Dermis microvascular lymphatic vessel endothelial cell (primary cell): ENCODE measurements around the gene FGD4. TPM values are rescaled to one million over a fixed set of nuclear protein-coding genes. Genes with fewer than 3 reads are reported as not detected.
"Not testable (repeated sequence)": the region's sequence is repeated elsewhere in the genome, so short reads cannot be mapped to it uniquely, and the experiment has no call there.

ENCODE experiments used
- DNase-seq, 2 donors: peaks; one replicate each; pipeline versions ENCODE4 v3.0.0 to v3.0.0-alpha.2; 2010; ENCODE audit warnings: low read depth in 2 of 2
- total RNA-seq: library from RNA; depleted of rRNA; stranded (reverse); fragments of >200 nt; gene quantifications from 2 replicates; pipeline ENCODE4 v1.2.1, GENCODE V29; 2014

Gene FGD4
- total RNA-seq, 1 donor from 2014 or later, result 9.2 TPM

DNA sequence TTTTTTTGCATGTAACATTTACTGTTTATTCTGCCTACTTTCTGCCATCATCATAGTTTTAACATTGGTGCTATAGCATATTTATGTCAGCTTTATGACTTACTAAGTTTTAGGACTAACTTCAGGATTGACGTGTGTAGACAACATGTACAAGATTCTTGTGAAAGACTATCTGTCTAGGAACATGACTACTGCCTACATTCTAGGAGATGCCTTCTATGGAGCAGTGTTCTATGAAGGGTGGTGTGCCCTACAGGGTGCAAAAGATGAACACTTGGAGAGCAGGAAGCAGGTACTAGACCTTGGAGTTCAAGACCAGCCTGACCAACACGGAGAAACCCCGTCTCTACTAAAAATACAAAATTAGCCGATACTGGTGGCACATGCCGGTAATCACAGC is 118.6 kb downstream of the FGD4 start:
- DNase-seq, result no peak

DNA sequence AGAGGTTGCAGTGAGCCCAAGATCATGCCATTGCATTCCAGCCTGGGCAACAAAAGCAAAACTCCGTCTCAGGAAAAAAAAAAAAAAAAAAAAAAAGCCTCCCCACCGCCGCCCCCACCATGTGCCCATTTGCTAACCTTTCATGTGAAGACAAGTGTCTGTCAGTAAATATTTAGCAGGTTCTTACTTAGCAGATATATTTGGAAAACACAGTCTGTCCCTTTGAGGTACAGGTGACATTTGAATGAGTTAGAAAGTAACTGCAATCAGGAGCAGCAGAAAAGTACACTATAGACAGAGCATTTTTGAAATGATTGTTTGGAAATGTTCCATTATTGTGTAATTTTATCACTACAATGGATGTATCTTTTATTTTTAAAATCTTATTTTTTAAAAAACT is 119.7 kb downstream of the FGD4 start:
- no peak for DNase-seq

DNA sequence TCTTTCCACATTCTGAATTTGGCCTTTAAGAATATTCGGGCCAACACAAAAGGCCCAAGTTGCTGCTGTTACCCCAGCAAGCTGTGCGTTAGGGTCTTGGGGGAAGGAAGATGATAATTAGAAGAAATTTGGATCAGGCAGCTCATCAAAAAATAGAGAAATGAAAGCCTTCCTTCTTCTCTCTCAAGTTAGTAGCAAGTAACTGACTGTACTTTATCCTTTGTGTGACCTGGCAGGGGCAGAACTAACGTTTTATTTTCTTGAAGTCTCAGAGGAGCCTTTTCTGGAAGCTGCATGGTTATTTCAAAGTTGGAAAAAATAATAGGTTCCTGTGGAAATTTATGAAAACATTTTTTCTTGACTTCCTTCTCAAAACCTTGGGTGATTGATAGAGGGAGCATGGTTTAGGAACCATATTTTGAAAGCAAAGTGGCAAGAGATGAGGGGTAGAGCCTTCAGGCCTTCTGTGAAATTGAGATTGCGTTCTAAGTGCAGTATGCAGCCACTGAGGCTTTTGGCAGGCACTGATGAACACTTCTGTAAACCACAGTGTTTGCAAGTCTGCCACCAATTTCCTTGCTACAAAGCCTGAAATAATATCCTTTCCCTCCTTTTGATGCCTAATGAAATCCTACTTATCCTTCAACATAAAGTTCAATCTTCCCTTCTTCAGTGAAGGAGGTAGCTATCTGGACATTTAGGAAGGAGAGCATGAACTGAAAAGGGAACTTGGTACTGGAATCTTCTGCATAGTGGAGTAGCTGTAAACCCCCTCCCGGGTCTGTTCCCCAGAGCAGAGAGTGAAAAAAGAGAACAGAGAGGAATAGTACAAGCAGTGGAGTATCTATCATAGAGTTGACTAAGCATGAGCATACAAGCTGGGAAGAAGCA is 123.2 kb downstream of the FGD4 start:
- DNase-seq, result no peak

DNA sequence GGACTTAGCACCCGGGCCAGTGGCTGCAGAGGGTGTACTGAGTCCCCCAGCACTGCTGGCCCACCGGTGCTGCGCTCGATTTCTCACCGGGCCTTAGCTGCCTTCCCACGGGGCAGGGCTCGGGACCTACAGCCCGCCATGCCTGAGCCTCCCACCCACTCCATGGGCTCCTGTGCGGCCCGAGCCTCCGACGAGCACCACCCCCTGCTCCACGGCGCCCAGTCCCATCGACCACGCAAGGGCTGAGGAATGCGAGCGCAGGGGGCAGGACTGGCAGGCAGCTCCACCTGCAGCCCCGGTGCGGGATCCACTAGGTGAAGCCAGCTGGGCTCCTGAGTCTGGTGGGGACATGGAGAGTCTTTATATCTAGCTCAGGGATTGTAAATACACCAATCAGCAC is 126.4 kb downstream of the FGD4 start:
- not testable (repeated sequence) for DNase-seq

DNA sequence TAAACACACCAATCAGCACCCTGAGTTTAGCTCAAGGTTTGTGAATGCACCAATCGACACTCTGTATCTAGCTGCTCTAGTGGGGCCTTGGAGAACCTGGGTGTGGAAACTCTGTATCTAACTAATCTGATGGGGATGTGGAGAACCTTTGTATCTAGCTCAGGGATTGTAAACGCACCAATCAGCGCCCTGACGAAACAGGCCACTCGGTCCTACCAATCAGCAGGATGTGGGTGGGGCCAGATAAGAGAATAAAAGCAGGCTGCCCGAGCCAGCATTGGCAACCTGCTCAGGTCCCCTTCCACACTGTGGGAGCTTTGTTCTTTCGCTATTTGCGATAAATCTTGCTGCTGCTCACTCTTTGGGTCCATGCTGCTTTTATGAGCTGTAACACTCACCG is 127.0 kb downstream of the FGD4 start:
- DNase-seq, result not testable (repeated sequence)

DNA sequence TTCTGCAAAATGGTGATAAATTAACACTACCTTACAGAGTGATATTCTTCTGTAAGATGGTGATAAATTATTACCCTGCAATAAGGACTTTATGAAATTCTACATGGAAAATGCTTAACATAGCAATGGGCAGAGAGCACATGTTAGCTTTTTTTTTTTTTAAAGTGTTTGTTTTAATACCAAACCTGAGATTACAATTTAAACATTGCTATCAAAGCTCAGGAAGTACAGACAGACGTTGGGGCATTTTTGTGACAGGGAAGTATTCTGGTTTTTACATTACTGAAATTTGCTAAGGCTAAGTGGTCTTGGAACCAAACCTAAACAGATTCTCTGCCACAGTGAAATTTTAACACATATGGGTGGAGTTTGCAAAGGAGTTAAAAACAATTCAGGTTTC is 133.1 kb downstream of the FGD4 start:
- no peak for DNase-seq

DNA sequence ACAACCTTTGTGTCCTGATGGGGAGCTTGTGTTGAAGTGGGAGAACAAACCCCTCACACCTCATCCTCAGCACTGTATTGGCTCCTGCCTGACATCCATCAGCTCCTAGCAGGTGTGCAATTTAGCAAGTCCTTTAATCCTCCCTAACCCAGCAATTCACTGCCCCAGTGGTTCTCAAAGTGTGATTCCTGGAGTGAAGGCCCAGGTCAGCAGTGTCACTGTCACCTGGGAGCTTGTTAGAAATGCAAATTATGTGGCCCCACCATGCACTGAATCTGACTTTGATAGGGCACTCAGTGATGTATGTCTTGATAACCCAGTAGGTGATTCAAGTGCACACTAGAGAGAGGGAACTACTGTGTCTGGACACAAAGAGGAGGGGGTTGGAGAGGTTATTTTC is 133.6 kb downstream of the FGD4 start:
- no peak for DNase-seq

DNA sequence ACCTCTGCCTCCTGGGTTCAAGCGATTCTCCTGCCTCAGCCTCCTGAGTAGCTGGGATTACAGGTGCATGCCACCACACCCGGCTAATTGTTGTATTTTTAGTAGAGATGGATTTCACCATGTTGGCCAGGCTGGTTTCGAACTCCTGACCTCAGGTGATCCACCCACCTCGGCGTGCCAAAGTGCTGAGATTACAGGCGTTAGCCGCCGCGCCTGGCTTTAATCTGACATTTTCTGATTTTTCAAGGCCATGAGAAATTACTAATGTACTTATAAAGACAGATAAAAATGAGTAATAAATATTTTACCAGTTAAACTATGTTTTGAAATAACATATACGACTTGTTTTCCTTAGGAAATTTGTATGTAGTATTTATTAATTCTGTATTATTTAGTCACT is 134.1 kb downstream of the FGD4 start:
- not testable (repeated sequence) for DNase-seq

DNA sequence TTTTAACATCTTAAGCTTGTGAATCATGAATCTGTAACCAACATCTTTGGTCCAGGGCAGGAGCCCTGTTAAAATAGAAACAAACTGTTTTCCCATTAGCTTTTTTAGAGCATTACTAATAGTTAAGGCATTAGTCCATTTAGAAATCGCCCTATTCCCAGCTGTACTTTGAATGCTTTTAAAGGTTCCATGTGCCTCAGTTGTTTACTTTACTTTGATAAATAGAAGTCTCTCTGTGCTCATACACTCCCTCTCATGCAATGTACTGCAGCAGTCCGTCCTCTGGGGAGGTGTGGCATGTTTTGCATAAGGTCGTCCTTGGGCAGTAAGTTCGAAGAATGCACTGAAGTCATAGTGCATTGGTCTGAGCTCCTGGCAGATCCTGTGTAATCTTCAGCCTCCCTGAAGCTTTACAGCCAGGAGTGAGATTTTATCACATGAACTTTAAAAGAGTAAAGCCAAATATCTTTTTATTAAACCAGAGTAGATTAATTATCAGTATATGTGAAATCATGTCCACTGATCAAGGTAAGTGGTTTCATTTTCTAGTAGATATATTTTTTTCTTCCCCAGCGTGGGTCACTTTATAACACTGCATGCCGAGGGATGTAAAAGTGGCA is 134.7 kb downstream of the FGD4 start:
- DNase-seq, result peak; percentile 11 to 83

DNA sequence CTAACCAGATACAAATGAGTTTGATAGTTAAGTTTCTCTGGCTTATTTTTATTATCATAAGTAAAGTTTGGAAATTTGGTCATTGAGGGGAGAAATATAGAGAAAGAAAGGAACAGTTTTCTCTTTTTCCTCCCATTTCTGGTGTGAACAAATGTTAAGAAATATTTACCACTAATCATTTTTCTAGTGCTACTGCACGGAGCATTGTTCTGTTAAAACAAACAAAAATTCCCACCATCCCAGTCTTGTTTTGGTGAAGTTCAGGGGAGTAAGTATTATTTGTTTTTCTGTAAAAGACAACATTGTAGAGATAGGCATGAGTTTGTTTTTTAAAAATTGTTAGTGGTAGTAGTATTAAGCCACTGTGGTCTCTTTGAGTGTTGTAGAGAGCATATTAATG is 135.3 kb downstream of the FGD4 start:
- peak in 1 of 2 donors; percentile 29 for DNase-seq

DNA sequence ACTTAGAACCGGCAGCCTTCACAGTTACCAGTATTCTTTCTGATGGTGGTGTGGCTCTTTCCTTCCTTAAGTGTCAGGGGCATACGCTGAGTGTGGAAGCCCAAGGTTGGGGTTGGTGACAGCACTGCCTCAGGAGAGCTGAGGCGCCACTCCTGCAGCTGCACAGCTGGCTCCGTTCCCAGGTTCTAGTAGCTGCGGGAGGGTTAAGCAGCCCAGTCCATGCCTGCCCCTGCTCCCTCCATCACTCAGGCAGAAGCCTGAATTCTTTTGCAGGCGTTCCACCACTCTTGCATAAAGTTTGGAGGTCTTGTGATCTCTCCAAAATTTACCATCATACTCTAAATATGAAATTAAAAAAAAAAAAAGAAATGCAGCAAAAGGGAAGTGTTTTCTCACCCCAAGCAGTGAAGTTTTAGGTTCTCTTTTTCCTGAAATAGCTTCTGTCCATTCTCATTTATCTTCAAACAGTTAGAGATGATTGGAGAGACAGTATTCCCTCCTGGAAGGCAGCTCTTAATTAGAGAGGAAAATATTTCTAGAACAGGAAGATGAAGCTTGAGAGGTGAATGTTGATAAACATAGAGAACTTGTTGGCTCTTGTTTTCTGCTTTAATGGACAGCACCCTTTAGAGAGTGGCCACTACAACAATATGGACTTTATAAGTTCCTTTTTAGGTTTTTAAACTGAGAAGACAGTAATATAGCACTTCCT is 136.1 kb downstream of the FGD4 start:
- DNase-seq, result peak; percentile 6 to 86

DNA sequence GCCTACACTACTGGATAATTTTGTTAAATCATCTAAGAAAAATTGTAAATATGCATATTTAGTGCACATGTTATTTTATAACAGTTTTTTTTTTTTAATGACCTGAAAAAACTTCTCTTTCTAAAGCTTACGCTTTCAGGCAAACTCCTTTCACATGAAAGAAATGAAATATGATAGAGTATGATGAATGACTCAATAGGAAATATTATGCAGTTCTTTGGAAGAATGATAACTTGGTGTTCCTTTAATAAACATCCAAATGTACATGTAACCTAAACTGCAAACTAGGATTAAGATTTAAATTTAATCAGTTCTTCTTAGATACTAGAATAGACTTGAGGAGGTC is 136.6 kb downstream of the FGD4 start:
- peak in 1 of 2 donors; percentile 31 for DNase-seq

DNA sequence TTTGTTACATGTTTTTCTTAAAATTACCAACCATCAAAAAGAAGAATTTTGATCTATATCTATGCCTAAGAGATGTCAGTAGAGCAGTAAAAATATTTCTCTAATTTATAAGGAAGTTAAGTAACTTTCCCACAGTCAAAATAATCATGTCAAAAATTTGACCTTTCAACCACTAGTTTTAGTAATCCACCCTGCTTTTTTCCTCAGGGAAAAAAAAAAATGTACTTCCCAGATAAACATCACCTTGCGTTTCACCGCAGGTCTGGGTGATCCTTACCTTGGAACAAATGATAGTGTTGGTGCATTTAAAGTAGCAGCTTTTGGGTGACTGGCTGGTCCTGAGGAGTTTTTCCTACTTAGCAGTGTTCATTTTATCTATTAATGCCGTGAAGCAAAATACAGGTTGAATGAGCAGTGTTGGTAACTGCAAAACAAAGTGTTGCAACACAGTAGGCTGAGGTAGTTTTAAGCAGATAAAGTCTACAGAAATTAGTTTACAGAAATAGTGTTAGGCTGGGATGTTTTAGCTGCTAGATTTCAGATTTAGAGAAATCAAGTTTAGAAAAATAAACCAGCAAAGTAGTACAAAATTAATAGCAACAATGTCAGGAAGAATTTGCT is 142.5 kb downstream of the FGD4 start:
- DNase-seq, result no peak

DNA sequence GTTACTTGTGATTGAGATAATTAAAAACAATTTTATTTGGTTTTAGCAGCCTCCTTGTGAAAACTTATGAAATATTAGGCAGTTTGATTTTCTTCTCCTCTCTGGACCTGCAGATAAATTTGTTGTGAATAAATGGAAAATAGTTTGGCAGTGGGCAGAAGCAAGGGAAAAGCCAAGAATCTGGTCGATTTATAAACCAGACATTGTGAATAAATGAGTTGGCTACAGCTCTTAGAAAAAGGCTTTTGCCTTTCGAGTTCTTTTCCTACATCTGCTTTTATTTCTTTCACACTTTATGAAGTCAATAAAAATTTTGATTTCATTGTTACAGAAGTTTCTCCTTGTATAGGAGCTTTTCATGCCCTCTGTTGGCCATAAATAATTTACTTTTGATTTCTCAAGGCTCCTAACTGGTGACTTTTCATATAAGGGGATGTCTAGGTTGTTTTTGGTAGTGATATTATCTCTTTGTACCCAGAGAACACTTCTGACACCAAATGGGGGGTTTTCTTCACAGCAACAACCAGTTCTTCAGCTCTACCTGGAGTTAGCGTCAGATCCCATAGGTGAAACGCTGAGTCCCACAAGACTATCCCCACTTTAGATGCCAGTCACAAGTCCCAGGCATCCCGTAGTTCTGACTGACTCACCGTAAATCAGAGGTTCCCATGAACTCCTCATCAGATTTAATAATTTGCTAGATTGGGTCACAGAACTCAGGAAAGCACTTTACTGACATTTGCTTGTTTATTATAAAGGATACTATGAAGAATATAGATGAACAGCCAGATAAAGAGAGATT is 143.3 kb downstream of the FGD4 start:
- DNase-seq, result no peak

DNA sequence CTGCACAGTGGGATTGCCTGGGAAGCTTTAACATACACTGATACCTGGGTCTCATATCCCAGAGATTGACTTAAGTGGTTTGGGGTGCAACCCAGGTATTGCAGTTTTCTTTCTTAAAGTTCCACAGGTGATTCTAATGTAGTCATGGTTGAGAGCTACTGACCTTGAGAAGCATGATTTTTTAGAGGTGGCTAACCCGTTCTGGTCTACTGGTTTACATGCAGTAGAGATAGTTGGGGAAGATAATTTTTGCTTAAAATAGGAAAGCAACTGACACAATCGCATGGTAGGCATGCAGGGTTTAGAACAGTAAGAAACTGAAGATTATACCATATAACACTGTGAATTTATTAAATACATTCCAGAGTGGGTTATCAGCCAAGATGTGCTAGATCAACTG is 145.5 kb downstream of the FGD4 start:
- no peak for DNase-seq

DNA sequence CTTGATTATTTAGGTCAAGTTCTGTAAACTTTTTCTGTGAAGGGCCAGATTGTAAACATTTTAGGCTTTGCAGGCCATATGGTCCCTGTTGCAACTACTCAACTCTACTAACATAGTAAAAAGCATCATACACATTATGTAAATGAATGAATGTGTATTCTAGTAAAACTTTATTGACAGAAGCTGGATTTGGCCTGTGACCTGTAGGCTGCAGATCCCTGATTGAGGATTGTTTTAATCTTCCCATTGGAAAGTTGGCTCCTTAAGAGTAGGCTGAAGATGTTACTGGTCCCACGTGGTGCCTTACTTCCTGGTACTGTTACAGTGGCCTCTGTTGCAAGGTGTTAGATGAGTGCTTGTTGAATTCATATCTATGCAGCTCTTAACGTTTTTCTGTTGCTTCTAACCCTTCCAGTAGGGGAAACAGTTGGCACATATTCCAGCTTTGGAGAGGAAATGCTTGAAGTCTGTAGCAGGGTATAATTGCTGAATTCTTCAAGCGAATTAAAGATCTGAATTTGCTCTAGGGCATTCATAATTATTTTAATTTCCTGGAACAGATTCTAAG is 146.1 kb downstream of the FGD4 start:
- DNase-seq, result no peak

DNA sequence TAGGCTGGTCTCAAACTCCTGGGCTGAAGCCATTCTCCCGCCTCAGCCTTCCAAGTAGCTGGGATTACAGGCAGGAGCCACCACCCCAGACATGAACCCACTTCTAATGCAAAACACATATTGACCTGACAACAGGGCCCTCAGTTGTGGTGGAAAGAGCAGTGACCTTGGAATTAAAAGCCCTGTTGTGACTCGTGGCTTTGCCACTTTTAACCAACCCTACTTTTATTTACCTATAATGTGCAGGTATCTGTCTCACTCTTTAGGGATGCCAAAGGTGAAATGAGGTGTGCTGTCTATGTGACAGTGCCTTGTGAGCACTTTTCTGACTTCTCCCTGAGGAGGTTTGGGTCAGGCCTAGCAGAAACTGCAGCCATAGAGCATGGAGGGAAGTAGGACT is 146.9 kb downstream of the FGD4 start:
- DNase-seq, result no peak

DNA sequence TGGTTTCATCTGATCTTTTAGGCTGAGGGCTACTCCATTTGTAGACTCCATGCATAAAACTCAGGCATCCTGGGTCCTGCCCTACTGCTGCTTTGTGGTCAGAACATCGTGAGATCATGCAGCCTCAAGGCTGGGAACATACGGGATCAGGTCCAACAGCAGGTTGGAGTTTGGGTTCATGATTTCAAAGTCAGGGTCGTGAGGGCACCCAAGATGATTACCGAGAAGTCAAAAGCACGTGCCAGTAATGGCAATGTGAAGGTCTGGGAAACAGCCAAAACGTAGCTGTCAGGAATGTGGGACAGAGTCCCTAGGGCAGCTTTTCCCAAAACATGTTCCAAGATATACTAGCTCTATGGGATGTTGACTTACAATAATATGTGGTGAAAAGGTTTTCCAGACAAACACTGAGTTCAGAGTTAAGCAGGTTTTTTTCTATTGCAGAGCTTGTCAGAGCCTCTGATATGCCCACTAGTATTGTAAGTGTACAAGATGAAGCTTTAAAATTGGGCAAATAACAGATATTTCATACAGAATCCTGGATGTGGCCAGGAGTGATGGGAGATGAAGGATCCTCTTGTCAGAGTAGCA is 149.4 kb downstream of the FGD4 start:
- DNase-seq, result no peak

DNA sequence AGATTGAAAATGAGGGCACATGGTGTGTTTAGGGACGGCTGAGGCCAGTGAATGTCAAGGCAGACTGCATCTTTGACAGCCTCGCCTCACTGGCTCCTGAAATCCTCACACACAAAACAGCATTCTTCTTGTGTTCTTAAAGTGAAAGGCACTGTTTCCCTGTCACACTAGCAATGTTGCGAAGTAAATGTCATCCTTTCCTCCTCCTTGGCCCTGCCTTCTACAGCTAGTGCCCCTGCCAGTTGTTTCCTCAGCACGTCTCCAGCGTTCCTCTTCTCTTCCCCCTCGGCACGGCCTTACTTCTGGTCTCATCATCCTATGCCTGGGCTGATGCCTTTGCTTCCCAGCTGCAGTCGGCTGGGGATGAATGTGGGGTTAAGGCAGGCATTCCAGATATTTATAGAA is 150.3 kb downstream of the FGD4 start:
- no peak for DNase-seq

DNA sequence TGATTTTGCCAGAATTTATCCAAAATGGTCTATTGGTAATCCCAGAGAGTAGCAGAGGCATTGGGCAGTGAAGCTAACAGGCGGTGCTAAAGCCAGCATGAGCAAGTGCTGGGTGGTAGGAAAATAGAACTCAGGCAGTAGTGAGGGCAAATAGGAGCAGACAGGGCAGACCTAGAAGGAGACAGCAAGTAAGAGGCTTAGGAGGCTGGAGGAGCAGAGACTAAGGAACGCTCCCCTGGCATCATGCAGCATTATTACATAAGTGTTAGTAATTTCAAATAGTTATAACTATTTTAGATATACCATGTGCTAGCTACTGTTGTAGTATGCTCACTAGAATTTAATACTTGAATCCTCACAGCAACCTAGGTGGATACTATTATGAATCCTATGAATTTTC is 151.7 kb downstream of the FGD4 start:
- DNase-seq, result no peak

DNA sequence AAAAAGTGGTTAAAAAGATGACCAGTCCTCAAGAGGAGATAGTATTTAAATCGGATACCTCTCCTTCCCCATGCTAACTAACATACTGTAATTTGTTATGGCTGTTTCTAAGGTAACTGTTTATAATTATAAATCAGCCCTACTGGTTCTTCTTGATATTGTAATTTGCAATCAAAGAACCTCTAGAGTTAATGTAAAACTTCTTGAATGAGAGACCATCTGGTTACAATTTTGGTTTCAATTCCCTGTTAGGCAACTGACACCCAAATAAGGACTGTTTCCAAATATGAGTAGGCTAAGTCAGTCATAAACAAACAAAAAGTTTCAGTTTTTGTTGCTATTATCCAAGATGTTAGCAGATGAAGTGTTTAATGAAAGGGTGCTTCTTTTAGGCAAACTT is 159.5 kb downstream of the FGD4 start:
- DNase-seq, result no peak
